MCF 10A (cell line): Measurements from ENCODE around the gene TAF4. TPM values are rescaled to one million over a fixed set of nuclear protein-coding genes. Genes with fewer than 3 reads are reported as not detected.

Source experiments
- BruUV-seq: library from RNA; stranded (reverse); fragments of 400-500 nt; replicated peaks from 2 replicates; lab custom pipeline; 2021; lab: Mats Ljungman, UMichigan
- CTCF ChIA-PET: fragments of 300-600 bp; sonication (Branson Sonifier 250); formaldehyde crosslinking; extraction: SDS; loops from one replicate; lab custom pipeline; 2021; ENCODE audit warnings: antibody characterized with exemption, inconsistent platforms; lab: Yijun Ruan, JAX
- POLR2A ChIA-PET: fragments of 300-600, 350-650 bp; sonication (Branson Sonifier 250); formaldehyde crosslinking; extraction: SDS; loops from one replicate; lab custom pipeline; 2020; ENCODE audit warnings: antibody characterized with exemption, inconsistent platforms; lab: Yijun Ruan, JAX
- DNase-seq: peaks from one replicate; pipeline ENCODE4 v3.0.0-alpha.2; 2018; ENCODE audit not compliant: unreplicated experiment
- H3K27ac Mint-ChIP-seq: one replicate; pipeline ENCODE4 v1.8.0; 2022; ENCODE audit warnings: mild to moderate bottlenecking, low read depth, mixed read lengths; ENCODE audit not compliant: unreplicated experiment
- H3K27me3 Mint-ChIP-seq: one replicate; pipeline ENCODE4 v1.8.0; 2022; ENCODE audit warnings: mixed read lengths; ENCODE audit not compliant: insufficient read depth, unreplicated experiment
- H3K36me3 Mint-ChIP-seq: one replicate; pipeline ENCODE4 v1.8.0; 2022; ENCODE audit warnings: mild to moderate bottlenecking, moderate library complexity, mixed read lengths; ENCODE audit not compliant: insufficient read depth, unreplicated experiment
- H3K4me1 Mint-ChIP-seq: one replicate; pipeline ENCODE4 v1.8.0; 2022; ENCODE audit warnings: mixed read lengths; ENCODE audit not compliant: insufficient read depth, unreplicated experiment
- H3K4me3 Mint-ChIP-seq: one replicate; pipeline ENCODE4 v1.8.0; 2022; ENCODE audit warnings: mild to moderate bottlenecking, moderate library complexity, mixed read lengths; ENCODE audit not compliant: unreplicated experiment
- H3K9me3 Mint-ChIP-seq: one replicate; pipeline ENCODE4 v1.8.0; 2022; ENCODE audit warnings: mixed read lengths; ENCODE audit not compliant: unreplicated experiment
- CTCF ChIP-seq: fragments of 200-600 bp; IDR thresholded peaks from one replicate; pipeline ENCODE4 v1.8.0; 2022; ENCODE audit warnings: antibody characterized with exemption, mild to moderate bottlenecking; ENCODE audit not compliant: unreplicated experiment
- intact Hi-C: fragments of 100-400 bp; cut with micrococcal nuclease; formaldehyde crosslinking; loops from 2 replicates; pipeline ENCODE4 v1.14.1; 2022
- total RNA-seq: library from RNA; stranded (reverse); gene quantifications from 2 replicates; pipeline ENCODE4 v1.2.3, GENCODE V29; 2022

The TAF4 gene
- total RNA-seq, 1 experiment from 2014 or later = 15.9 TPM

- no TSS peak for BruUV-seq
- POLR2A ChIA-PET = no interaction called here
- peak; percentile 8 for TF ChIP-seq CTCF
- Mint-ChIP-seq H3K4me1 (no peaks in the 10 kb centered on the region), H3K36me3 (peaks cover 18% of the 10 kb centered on the region), H3K27me3 (no peaks in the 10 kb centered on the region), H3K27ac (no peak overlapping the region), H3K9me3 (no peaks in the 10 kb centered on the region), H3K4me3 (no peak overlapping the region)
- CTCF ChIA-PET = interaction anchor here (0.7 kb wide), 1 partner anchor 153 kb away, joined by 3 read pairs; no protein-coding TSS in a partner anchor
- intact Hi-C loops = no loop called here
- peak; percentile 26 for DNase-seq
Measured at GRCh38 chr20:61980647-61981583, 84.8 kb downstream of the TAF4 start.

- POLR2A ChIA-PET = no interaction called here
- CTCF ChIA-PET = interaction anchor here (0.7 kb wide), 2 partner anchors 154 to 238 kb away, joined by 3 read pairs; no protein-coding TSS in a partner anchor
- TF ChIP-seq CTCF = no peak
- Mint-ChIP-seq H3K4me1 (no peaks in the 10 kb centered on the region), H3K27ac (no peak overlapping the region), H3K27me3 (no peaks in the 10 kb centered on the region), H3K36me3 (peaks cover 26% of the 10 kb centered on the region), H3K9me3 (no peaks in the 10 kb centered on the region), H3K4me3 (no peak overlapping the region)
- intact Hi-C loops = no loop called here
- BruUV-seq = no TSS peak
- no peak for DNase-seq
Measured at GRCh38 chr20:61979701-61980635, 85.7 kb downstream of the TAF4 start.

- Mint-ChIP-seq H3K27me3 (no peaks in the 10 kb centered on the region), H3K4me1 (no peaks in the 10 kb centered on the region), H3K4me3 (no peak overlapping the region), H3K36me3 (peaks cover 33% of the 10 kb centered on the region), H3K27ac (no peak overlapping the region), H3K9me3 (no peaks in the 10 kb centered on the region)
- no peak for DNase-seq
- POLR2A ChIA-PET = no interaction called here
- no peak for TF ChIP-seq CTCF
- no TSS peak for BruUV-seq
- intact Hi-C loops = no loop called here
- CTCF ChIA-PET = interaction anchor here (0.6 to 0.7 kb wide), 2 partner anchors 239 to 1306 kb away, joined by 3 read pairs; no protein-coding TSS in a partner anchor
Measured at GRCh38 chr20:61979090-61979489, 86.6 kb downstream of the TAF4 start.
